Right lobe of liver (tissue), 4 donors: ENCODE measurements around the gene LANCL3.

Experiments
- POLR2A ChIP-seq: fragments of 450-650 bp; IDR thresholded peaks from one replicate; pipeline ENCODE4 v1.6.1; 2017; ENCODE audit warnings: antibody characterized with exemption, mild to moderate bottlenecking
- TF ChIP-seq, protein P1 (sequence below), 4 donors: fragments of 200-600 bp in 3 of 4; fragments of 450-650 bp in 1 of 4; IDR thresholded peaks; one replicate each; pipeline versions ENCODE4 v1.5.1 to v1.8.0; 2016 to 2022; ENCODE audit warnings: antibody characterized with exemption in 4 of 4, mild to moderate bottlenecking in 2 of 4
- donor health status: DM: no; HTN: no; CAD: no.
- donor health status: DM: no; HTN: no; CAD: no.
- donor health status: DM: no; HTN: yes; CAD: no.

- TF ChIP-seq, protein P1, sequence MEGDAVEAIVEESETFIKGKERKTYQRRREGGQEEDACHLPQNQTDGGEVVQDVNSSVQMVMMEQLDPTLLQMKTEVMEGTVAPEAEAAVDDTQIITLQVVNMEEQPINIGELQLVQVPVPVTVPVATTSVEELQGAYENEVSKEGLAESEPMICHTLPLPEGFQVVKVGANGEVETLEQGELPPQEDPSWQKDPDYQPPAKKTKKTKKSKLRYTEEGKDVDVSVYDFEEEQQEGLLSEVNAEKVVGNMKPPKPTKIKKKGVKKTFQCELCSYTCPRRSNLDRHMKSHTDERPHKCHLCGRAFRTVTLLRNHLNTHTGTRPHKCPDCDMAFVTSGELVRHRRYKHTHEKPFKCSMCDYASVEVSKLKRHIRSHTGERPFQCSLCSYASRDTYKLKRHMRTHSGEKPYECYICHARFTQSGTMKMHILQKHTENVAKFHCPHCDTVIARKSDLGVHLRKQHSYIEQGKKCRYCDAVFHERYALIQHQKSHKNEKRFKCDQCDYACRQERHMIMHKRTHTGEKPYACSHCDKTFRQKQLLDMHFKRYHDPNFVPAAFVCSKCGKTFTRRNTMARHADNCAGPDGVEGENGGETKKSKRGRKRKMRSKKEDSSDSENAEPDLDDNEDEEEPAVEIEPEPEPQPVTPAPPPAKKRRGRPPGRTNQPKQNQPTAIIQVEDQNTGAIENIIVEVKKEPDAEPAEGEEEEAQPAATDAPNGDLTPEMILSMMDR (IDR thresholded peaks at IDR 0.05), result no peak
- TF ChIP-seq POLR2A, result no peak
These were observed 95.1 kb downstream of the LANCL3 start for GRCh38 chrX:37666516-37666915.
